A549 (cell line): ENCODE results near the gene CS. TPM values are rescaled to one million over a fixed set of nuclear protein-coding genes. Genes with fewer than 3 reads are reported as not detected.

ENCODE experiments used
- ATAC-seq, 2 experiments: fragments of 200-7000 bp in 1 of 2; fragments of >200 bp in 1 of 2; cut with Nextera tagmentation in 1 of 2; cut with Tn5 transposase in 1 of 2; 3 replicates each; pipeline versions ENCODE4 v1.8.0 to v1.9.1; 2018 to 2020; ENCODE audit warnings: mild to moderate bottlenecking in 1 of 2, moderate library complexity in 1 of 2
- CTCF ChIA-PET: fragments of 300-600 bp; sonication (Branson Sonifier 250); formaldehyde crosslinking; extraction: SDS; loops from one replicate; lab custom pipeline; 2021; ENCODE audit warnings: antibody characterized with exemption, inconsistent platforms; lab: Yijun Ruan, JAX
- POLR2A ChIA-PET: fragments of 350-600 bp; formaldehyde crosslinking; extraction: SDS; loops from one replicate; lab custom pipeline; 2021; ENCODE audit warnings: antibody characterized with exemption, inconsistent platforms; lab: Yijun Ruan, JAX
- DNase-seq, 2 experiments: peaks; one replicate each; pipeline versions ENCODE4 v3.0.0 to v3.0.0-alpha.2; 2011 to 2016; ENCODE audit warnings: low read depth in 1 of 2, low spot score in 1 of 2
- FAIRE-seq: peaks from 2 replicates; lab custom pipeline; 2011; peaks lifted over from hg19 to GRCh38; lab: Jason Lieb, UNC
- H3K27ac ChIP-seq, 2 experiments: fragments of >200 bp; sonication (Bioruptor Twin); formaldehyde crosslinking; 3 replicates each; pipeline ENCODE4 v1.5.1; 2016 to 2017
- H3K4me1 ChIP-seq: fragments of >200 bp; sonication (Bioruptor Twin); formaldehyde crosslinking; 3 replicates; pipeline ENCODE4 v1.6.1; 2016
- H3K4me2 ChIP-seq: fragments of >200 bp; sonication (Bioruptor Twin); formaldehyde crosslinking; 3 replicates; pipeline ENCODE4 v1.6.1; 2016
- H3K4me3 ChIP-seq: fragments of >200 bp; sonication (Bioruptor Twin); formaldehyde crosslinking; 3 replicates; pipeline ENCODE4 v1.5.1; 2016
- H3K9me3 ChIP-seq: fragments of >200 bp; sonication (Bioruptor Twin); formaldehyde crosslinking; 3 replicates; pipeline ENCODE4 v1.6.1; 2016
- BHLHE40 ChIP-seq: IDR thresholded peaks from 2 replicates; pipeline ENCODE4 v1.6.1; 2012; ENCODE audit warnings: low read depth, low read length, inconsistent platforms
- CBX2 ChIP-seq: fragments of 200-600 bp; sonication (generic); IDR thresholded peaks from 2 replicates; pipeline ENCODE4 v1.6.1; 2016; ENCODE audit warnings: low read depth, mild to moderate bottlenecking, borderline replicate concordance
- CEBPB ChIP-seq, 2 experiments: fragments of >200 bp in 1 of 2; sonication (Bioruptor Twin) in 1 of 2; formaldehyde crosslinking in 1 of 2; IDR thresholded peaks; 2 replicates each; pipeline ENCODE4 v1.6.1; 2012 to 2016
- CHD2 ChIP-seq: fragments of 150-350 bp; IDR thresholded peaks from 2 replicates; pipeline ENCODE4 v1.6.1; 2014; ENCODE audit warnings: low read length; ENCODE audit not compliant: partially characterized antibody
- CTCF ChIP-seq: fragments of >200 bp; sonication (Bioruptor Twin); formaldehyde crosslinking; IDR thresholded peaks from 3 replicates; pipeline ENCODE4 v1.5.1; 2016
- E2F6 ChIP-seq: IDR thresholded peaks from 2 replicates; pipeline ENCODE4 v1.6.1; 2012; ENCODE audit warnings: low read depth, borderline replicate concordance
- EP300 ChIP-seq, 2 experiments: fragments of >200 bp; sonication (Bioruptor Twin); formaldehyde crosslinking; IDR thresholded peaks; 2 replicates in 1 of 2; 3 replicates in 1 of 2; pipeline ENCODE4 v1.6.1; 2016 to 2017
- ESRRA ChIP-seq: fragments of 150-350 bp; IDR thresholded peaks from 2 replicates; pipeline ENCODE4 v1.6.1; 2014; ENCODE audit warnings: mild to moderate bottlenecking, low read length, borderline replicate concordance
- FOSB ChIP-seq: fragments of 250-450 bp; sonication (Bioruptor Pico); IDR thresholded peaks from 2 replicates; pipeline ENCODE4 v1.5.0; 2020; ENCODE audit warnings: mild to moderate bottlenecking, moderate library complexity
- FOXS1 ChIP-seq: fragments of 250-450 bp; sonication (Bioruptor Pico); IDR thresholded peaks from 2 replicates; pipeline ENCODE4 v1.5.0; 2020; ENCODE audit warnings: mild to moderate bottlenecking, moderate library complexity
- HEYL ChIP-seq: fragments of 250-450 bp; sonication (Bioruptor Pico); IDR thresholded peaks from 2 replicates; pipeline ENCODE4 v1.8.0; 2021; ENCODE audit warnings: mild to moderate bottlenecking, moderate library complexity
- HOXB5 ChIP-seq: fragments of 250-450 bp; sonication (Bioruptor Pico); IDR thresholded peaks from 2 replicates; pipeline ENCODE4 v1.5.0; 2020; ENCODE audit warnings: mild to moderate bottlenecking, moderate library complexity
- JUN ChIP-seq, 2 experiments: fragments of >200 bp; sonication (Bioruptor Twin); formaldehyde crosslinking; IDR thresholded peaks; 2 replicates in 1 of 2; 3 replicates in 1 of 2; pipeline ENCODE4 v1.6.1; 2016 to 2017
- MAFK ChIP-seq: fragments of 450-650 bp; IDR thresholded peaks from 2 replicates; pipeline ENCODE4 v1.6.1; 2014; ENCODE audit not compliant: partially characterized antibody
- MAX ChIP-seq: IDR thresholded peaks from 2 replicates; pipeline ENCODE4 v1.6.1; 2012
- NPAS2 ChIP-seq: fragments of 250-450 bp; sonication (Bioruptor Pico); IDR thresholded peaks from 2 replicates; pipeline ENCODE4 v1.8.0; 2022; ENCODE audit warnings: mild to moderate bottlenecking, moderate library complexity, borderline replicate concordance
- PHF8 ChIP-seq: fragments of 200-600 bp; sonication (generic); IDR thresholded peaks from 2 replicates; pipeline ENCODE4 v1.6.1; 2016; ENCODE audit warnings: low read depth, mild to moderate bottlenecking, antibody characterized with exemption, moderate library complexity, borderline replicate concordance
- POLR2A ChIP-seq: IDR thresholded peaks from 2 replicates; pipeline ENCODE4 v1.6.1; 2012; ENCODE audit warnings: mild to moderate bottlenecking, low read length
- POLR2AphosphoS2 ChIP-seq: conservative IDR thresholded peaks from 2 replicates; pipeline ENCODE4 v1.6.1; 2012; ENCODE audit warnings: low read length, improper control_type of control experiment, inconsistent platforms
- RAD21 ChIP-seq, 2 experiments: fragments of >200 bp in 1 of 2; sonication (Bioruptor Twin) in 1 of 2; formaldehyde crosslinking in 1 of 2; IDR thresholded peaks in 1 of 2; conservative IDR thresholded peaks in 1 of 2; 2 replicates in 1 of 2; 3 replicates in 1 of 2; pipeline ENCODE4 v1.6.1; 2012 to 2018; ENCODE audit warnings: inconsistent platforms in 1 of 2
- RARB ChIP-seq: fragments of 250-450 bp; sonication (Bioruptor Pico); IDR thresholded peaks from 2 replicates; pipeline ENCODE4 v1.8.0; 2021; ENCODE audit warnings: mild to moderate bottlenecking, moderate library complexity
- RCOR1 ChIP-seq: fragments of 150-350 bp; IDR thresholded peaks from 2 replicates; pipeline ENCODE4 v1.6.1; 2014; ENCODE audit warnings: antibody characterized with exemption, low read length, low read depth
- RFX5 ChIP-seq: fragments of 450-650 bp; IDR thresholded peaks from 2 replicates; pipeline ENCODE4 v1.7.1; 2014; ENCODE audit warnings: antibody characterized with exemption, mild to moderate bottlenecking, moderate library complexity
- ZNF302 ChIP-seq: fragments of 250-450 bp; sonication (Bioruptor Pico); IDR thresholded peaks from 2 replicates; pipeline ENCODE4 v1.9.0; 2021; ENCODE audit warnings: inconsistent platforms, mild to moderate bottlenecking, moderate library complexity
- WGBS: methylation state at CpG from one replicate; pipeline ENCODE4 v1.1.6; 2017; ENCODE audit errors: missing lambda C conversion rate; 5-methylcytosine and 5-hydroxymethylcytosine counted together
- polyA plus RNA-seq, 4 experiments: library from polyadenylated mRNA; depleted of rRNA in 3 of 4; stranded (reverse); fragments of >200 nt; fragmentation: RNase III in 1 of 4; extraction: RNeasy Plus Mini Kit Qiagen cat#74134 plus additional on column Dnase treatment in 1 of 4; gene quantifications; 2 replicates in 3 of 4; 3 replicates in 1 of 4; pipeline ENCODE4 v1.2.3, GENCODE V29; 2011 to 2017
- TF ChIP-seq, protein P1 (sequence below): fragments of >200 bp; sonication (Bioruptor Twin); formaldehyde crosslinking; IDR thresholded peaks from 3 replicates; pipeline ENCODE4 v1.6.1; 2016
- TF ChIP-seq, protein P2 (sequence below): fragments of >200 bp; sonication (Bioruptor Twin); formaldehyde crosslinking; IDR thresholded peaks from 2 replicates; pipeline ENCODE4 v1.6.1; 2016

The CS gene
- polyA plus RNA-seq, 2 of the 4 experiments (the other 2 are of a cell fraction), result 146 to 223 TPM

DNA sequence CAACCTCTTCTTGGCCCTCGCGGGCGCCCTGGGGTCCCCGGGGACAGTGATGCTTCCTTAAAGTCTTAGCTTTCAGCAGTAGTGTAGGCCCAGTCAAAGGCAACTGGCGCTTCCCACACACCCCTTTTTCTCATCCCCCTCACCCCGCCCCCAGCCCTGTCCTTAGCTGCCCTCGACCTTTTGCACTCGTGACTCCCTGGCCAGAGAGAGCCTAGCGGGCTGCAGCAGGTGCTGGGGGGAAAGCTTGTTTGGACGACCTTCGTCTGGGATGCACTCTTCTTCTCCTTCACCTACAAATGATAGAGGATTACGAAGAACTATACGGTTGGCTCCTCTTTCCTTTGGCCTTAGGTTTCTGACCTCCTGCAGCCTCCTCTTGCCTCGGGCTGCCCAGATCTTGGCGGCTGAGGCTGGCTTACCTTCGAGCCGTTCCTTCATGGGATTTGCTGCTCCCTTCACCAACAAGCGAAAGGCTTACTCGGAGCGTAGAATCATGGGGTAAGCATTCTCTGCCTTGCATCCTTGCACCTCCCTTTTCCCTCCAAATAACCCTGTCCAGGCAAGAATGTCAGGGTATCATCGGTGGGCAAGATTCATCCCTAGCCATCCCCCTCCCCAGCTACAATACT, 32.6 kb downstream of the CS start:
- POLR2A ChIA-PET, result interaction anchor here (1.0 to 2.2 kb wide), 7 partner anchors 8 to 210 kb away, joined by 3 to 16 read pairs (median 9); partner anchors contain the start of genes ANKRD52 and RNF41
- peak; percentile 6 to 28; a peak in 5 of 6 replicates for ATAC-seq
- no peak for FAIRE-seq
- WGBS, result 35% methylated on average over 21 of the region's 21 CpGs
- H3K4me2 ChIP-seq, result peak overlapping the region; percentile 85
- no peak for DNase-seq
- H3K4me1 ChIP-seq, result peaks cover 13% of the 10 kb centered on the region
- no peaks in the 10 kb centered on the region for H3K9me3 ChIP-seq
- CTCF ChIA-PET, result interaction anchor here (0.6 to 9.8 kb wide), 18 partner anchors 9 to 196 kb away, joined by 3 to 146 read pairs (median 6); partner anchors contain the start of genes ANKRD52, PAN2, SMARCC2 and ZC3H10
- TF ChIP-seq ESRRA (0 out of 2 replicates have a peak, but pooled peaks have one; percentile 49), RARB (CRISPR knock-in tag) (no peak), CBX2 (no peak), BHLHE40 (no peak)
- TF ChIP-seq, protein P1, sequence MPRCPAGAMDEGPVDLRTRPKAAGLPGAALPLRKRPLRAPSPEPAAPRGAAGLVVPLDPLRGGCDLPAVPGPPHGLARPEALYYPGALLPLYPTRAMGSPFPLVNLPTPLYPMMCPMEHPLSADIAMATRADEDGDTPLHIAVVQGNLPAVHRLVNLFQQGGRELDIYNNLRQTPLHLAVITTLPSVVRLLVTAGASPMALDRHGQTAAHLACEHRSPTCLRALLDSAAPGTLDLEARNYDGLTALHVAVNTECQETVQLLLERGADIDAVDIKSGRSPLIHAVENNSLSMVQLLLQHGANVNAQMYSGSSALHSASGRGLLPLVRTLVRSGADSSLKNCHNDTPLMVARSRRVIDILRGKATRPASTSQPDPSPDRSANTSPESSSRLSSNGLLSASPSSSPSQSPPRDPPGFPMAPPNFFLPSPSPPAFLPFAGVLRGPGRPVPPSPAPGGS, result no peak
- TF ChIP-seq, protein P2, sequence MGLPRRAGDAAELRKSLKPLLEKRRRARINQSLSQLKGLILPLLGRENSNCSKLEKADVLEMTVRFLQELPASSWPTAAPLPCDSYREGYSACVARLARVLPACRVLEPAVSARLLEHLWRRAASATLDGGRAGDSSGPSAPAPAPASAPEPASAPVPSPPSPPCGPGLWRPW, result no peak
- peak overlapping the region; percentile 77 to 93 for H3K27ac ChIP-seq
- H3K4me3 ChIP-seq, result peak overlapping the region; percentile 47

DNA sequence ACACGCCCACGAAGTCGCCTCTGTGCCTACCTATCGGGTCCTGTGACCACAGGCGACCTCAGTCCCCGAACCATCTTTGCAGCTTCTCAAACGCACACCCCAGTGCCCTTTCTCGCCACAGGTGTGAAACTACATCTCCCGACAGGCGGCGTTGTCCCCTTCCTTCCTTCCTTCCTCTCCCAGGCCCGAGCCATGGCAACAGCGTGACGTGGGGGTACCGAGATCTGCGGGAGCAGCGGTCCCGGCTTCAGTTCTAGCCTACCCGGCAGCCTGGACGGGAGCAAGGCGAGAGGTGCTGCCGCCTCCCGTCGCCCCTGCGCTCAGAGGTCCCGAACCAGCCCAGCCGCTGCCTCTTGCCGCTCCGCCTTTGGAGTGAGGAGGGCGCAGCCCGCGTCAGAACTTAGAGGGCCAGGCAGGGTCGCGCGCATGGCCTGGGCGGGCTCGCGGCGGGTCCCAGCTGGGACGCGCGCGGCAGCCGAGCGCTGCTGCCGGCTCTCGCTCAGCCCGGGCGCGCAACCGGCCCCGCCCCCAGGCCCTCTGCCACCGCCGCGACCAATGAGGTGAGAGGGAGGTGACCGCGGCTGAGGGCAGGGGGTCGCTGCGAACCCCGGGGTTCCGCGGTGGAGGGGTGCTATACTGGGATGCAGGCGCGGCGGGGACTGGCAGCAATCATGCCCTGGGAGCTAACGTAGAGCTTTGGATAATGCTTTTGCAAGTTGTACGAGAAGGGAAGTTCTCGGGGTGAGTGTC, 33.3 kb downstream of the CS start, which contains the start of gene COQ10A:
COQ10A (plus strand) TSS at position 250 of the 750 bp plus-strand sequence; CDS start at position 427, 177 bp downstream.
- Histone ChIP-seq H3K4me1 (peaks cover 20% of the 10 kb centered on the region), H3K27ac (peak within 1 kb of the TSS; percentile 77 to 93), H3K4me3 (peak within 1 kb of the TSS; percentile 47), H3K4me2 (peak within 1 kb of the TSS; percentile 85), H3K9me3 (no peaks in the 10 kb centered on the region)
- ATAC-seq (peak; percentile 91 to 94), DNase-seq (peak; percentile 94 to 98), FAIRE-seq (no peak)
- CTCF ChIA-PET, result interaction anchor here (0.7 to 9.8 kb wide), 26 partner anchors 9 to 197 kb away, joined by 3 to 146 read pairs (median 4); partner anchors contain the start of genes ANKRD52, PAN2, SMARCC2 and ZC3H10
- WGBS, result 2% methylated on average over 42 of the region's 68 CpGs
- POLR2A ChIA-PET, result interaction anchor here (0.6 to 2.2 kb wide), 12 partner anchors 9 to 422 kb away, joined by 3 to 16 read pairs (median 7); partner anchors contain the start of genes ANKRD52, CNPY2, PTGES3 and RNF41
- no peak for TF ChIP-seq HEYL (CRISPR knock-in tag)
- no peak for TF ChIP-seq CBX2
- TF ChIP-seq, protein P1, result peak; percentile 93; the same call in 2 of the 3 replicates
- TF ChIP-seq POLR2A, result peak; percentile 96
- TF ChIP-seq CHD2, result no peak
- peak; percentile 87 for TF ChIP-seq RFX5
- TF ChIP-seq CTCF, result peak; percentile 51
- no peak for TF ChIP-seq EP300 (IDR thresholded peaks at IDR 0.05)
- TF ChIP-seq E2F6, result peak; percentile 68
- TF ChIP-seq RAD21 (conservative IDR thresholded peaks at IDR 0.05 in 1 of 2, IDR thresholded peaks at IDR 0.05 in 1 of 2), result peak; percentile 36 to 42; a peak in 3 of 5 replicates
- TF ChIP-seq POLR2AphosphoS2, result no peak
- no peak for TF ChIP-seq FOXS1 (CRISPR knock-in tag)
- no peak for TF ChIP-seq CEBPB (IDR thresholded peaks at IDR 0.05)
- peak; percentile 55; the same call in 1 of the 2 replicates for TF ChIP-seq HOXB5 (CRISPR knock-in tag)
- peak; percentile 65 to 92; a peak in 3 of 5 replicates for TF ChIP-seq JUN (IDR thresholded peaks at IDR 0.05)
- no peak for TF ChIP-seq FOSB
- TF ChIP-seq ZNF302, result no peak
- peak; percentile 84 for TF ChIP-seq MAX
- TF ChIP-seq NPAS2 (CRISPR knock-in tag), result no peak
- no peak for TF ChIP-seq MAFK
- no peak for TF ChIP-seq RCOR1
- peak; percentile 95 for TF ChIP-seq PHF8
